ENCODE data around the gene HPGD.

The HPGD gene

DNA sequence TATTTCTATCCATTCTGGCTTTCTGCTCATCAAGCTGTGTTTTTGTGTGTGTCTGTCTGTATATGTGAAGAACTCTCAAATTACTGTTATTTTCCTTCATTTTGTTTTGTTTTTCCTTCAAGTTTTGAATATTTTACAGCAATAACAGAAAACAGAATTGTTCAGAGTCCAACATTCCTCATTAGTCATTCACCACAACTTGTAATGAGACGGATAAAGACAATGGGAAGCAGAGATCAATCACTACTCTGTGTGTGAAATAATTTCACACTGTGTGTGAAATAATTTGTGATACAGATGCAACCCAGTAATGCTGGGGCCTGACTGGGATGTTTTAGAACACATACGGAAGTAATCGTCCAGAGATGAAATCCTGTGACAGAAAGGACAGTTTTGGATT, 55.2 kb downstream of the HPGD start:
- no peak for DNase-seq

DNA sequence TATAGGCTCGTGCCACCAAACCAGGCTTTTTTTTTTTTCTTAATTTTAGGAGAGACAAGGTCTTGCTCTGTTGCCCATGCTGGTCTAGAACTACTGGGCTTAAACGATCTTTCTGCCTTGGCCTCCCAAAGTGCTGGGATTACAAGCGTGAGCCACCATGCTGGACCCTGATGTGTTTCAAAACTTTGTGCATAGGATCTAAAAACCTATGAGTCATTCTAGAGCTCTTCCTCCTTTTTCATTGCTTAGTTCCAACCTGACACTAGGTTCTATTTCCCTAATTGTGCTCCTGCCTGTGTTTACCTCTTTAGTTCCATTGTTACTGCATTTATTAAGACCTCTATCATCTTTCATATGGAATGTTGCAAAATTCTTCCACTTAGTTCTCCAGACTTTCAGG, 57.3 kb downstream of the HPGD start:
- no peak for DNase-seq

- no peak for DNase-seq
These were observed 60.7 kb downstream of the HPGD start for GRCh38 chr4:174461466-174462106.

- DNase-seq, result no peak
These were observed 61.6 kb downstream of the HPGD start for GRCh38 chr4:174460684-174461083.

DNA sequence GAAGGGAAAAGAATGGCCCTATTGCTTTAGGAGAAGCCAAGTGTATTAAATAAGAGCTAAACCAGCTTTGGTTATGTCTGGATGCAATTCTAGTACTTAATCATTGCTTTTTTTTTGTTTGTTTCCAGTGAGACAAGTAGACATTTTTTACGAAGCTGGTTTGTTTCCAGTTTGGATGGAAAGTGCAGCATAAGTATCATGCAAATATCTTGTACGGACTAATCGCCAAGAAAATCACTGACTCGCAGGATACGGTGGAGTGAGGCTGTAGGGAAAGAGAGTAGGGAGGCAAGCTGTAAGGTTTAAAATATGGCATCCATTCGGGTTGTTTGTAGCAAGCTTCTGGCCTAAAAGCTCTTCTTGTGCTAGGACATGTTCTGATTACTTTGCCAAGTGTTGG, 64.8 kb downstream of the HPGD start:
- no peak for DNase-seq

DNA sequence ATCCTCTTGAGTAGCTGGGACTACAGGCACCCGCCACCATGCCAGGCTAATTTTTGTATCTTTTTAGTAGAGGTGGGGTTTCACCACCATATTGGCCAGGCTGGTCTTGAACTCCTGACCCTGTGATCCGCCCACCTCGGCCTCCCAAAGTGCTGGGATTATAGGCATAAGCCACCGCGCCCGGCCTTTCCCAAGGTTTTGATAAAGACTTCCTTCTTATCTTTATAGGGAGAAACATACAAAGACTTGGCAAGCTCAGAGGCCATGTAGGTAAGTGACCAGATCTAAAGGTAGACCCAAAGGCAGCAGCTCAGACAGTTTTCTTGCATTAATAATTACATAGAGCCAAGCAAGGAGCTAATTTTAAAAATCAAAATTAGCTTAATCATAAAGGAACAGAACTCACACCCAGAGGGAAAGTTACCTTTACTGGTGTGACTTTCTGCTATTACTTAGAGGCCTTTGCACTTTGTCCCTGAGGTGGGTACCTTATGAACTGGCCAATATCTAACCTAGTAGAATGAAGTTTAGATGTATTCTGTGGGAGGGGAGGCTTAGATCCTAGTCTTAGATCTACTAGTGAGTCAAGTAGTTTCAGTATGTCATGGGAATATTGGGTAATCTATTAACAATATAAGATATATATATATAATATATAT, 67.3 kb downstream of the HPGD start:
- DNase-seq, result no peak

- DNase-seq, result no peak
These were observed 70.5 kb downstream of the HPGD start for GRCh38 chr4:174451718-174452296.

DNA sequence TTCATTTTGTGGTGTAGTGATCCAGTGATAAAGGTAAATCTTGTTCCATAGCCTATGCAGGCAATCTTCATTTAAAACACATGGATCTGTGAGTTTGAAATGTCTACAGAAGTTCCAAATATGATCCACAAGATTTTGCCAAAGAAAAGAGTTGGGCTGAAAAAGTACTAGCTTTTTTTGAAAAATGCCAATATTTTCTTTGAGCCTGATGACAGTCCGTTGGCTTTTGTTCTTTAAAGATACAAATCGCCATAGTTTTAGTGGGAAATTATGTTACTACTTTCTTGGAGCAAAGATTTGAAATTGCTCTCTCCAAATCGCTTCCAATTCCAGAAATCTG, 71.5 kb downstream of the HPGD start:
- no peak for DNase-seq

GRCh38 chr4:174449944-174450785, 72.1 kb downstream of the HPGD start:
- DNase-seq, result no peak

GRCh38 chr4:174449152-174449551, 73.1 kb downstream of the HPGD start:
- no peak for DNase-seq

- DNase-seq, result no peak
These were observed 77.9 kb downstream of the HPGD start for GRCh38 chr4:174444390-174444789.
